OCI-LY7 (cell line): Measurements from ENCODE around the gene ERN1. TPM values are rescaled to one million over a fixed set of nuclear protein-coding genes. Genes with fewer than 3 reads are reported as not detected.

ENCODE experiments used
- BruUV-seq: library from RNA; stranded (reverse); fragments of 400-500 nt; replicated peaks from 2 replicates; lab custom pipeline; 2021; lab: Mats Ljungman, UMichigan
- CTCF ChIA-PET: fragments of 300-600 bp; sonication (Branson Sonifier 250); formaldehyde crosslinking; loops from one replicate; lab custom pipeline; 2022; ENCODE audit warnings: antibody characterized with exemption; ENCODE audit not compliant: unreplicated experiment; lab: Charles Lee
- POLR2A ChIA-PET: fragments of 300-600 bp; sonication (Branson Sonifier 250); formaldehyde crosslinking; loops from one replicate; lab custom pipeline; 2022; ENCODE audit warnings: antibody characterized with exemption; lab: Charles Lee
- DNase-seq: peaks from one replicate; pipeline ENCODE4 v3.0.0-alpha.2; 2015; ENCODE audit warnings: low spot score
- H2AFZ ChIP-seq: fragments of 200-600 bp; sonication (generic), shearing (Covaris generic); 2 replicates; pipeline ENCODE4 v1.6.1; 2014; ENCODE audit warnings: mild to moderate bottlenecking, antibody characterized with exemption, low read length, moderate library complexity
- H3K27ac ChIP-seq: fragments of 200-600 bp; sonication (generic); 2 replicates; pipeline ENCODE4 v1.5.1; 2014; ENCODE audit warnings: mixed run types, low read depth, mild to moderate bottlenecking, moderate library complexity, low read length, inconsistent platforms; ENCODE audit not compliant: poor library complexity, severe bottlenecking
- H3K36me3 ChIP-seq: fragments of 200-600 bp; sonication (generic); 2 replicates; pipeline ENCODE4 v1.6.1; 2014; ENCODE audit warnings: mild to moderate bottlenecking, antibody characterized with exemption, low read length, moderate library complexity, mixed read lengths; ENCODE audit not compliant: insufficient read depth
- H3K4me1 ChIP-seq: fragments of 200-600 bp; sonication (generic); 2 replicates; pipeline ENCODE4 v1.5.1; 2014; ENCODE audit warnings: mild to moderate bottlenecking, low read length; ENCODE audit not compliant: insufficient read depth, poor library complexity, severe bottlenecking
- H3K4me2 ChIP-seq: fragments of 200-600 bp; sonication (generic); 2 replicates; pipeline ENCODE4 v1.6.1; 2014; ENCODE audit warnings: mild to moderate bottlenecking, low read length
- H3K4me3 ChIP-seq: fragments of 200-600 bp; sonication (generic); 2 replicates; pipeline ENCODE4 v1.5.1; 2014; ENCODE audit warnings: mild to moderate bottlenecking, low read depth, low read length; ENCODE audit not compliant: poor library complexity, severe bottlenecking
- H3K79me2 ChIP-seq: fragments of 200-600 bp; sonication (generic); 2 replicates; pipeline ENCODE4 v1.6.1; 2016; ENCODE audit warnings: low read depth, mild to moderate bottlenecking, low read length, moderate library complexity, mixed read lengths; ENCODE audit not compliant: insufficient read depth
- H3K9me2 ChIP-seq: fragments of 200-600 bp; sonication (generic); 2 replicates; pipeline ENCODE4 v1.6.1; 2016; ENCODE audit warnings: mild to moderate bottlenecking, low read length, mixed read lengths; ENCODE audit not compliant: insufficient read depth
- H3K9me3 ChIP-seq: fragments of 200-600 bp; sonication (generic); 2 replicates; pipeline ENCODE4 v1.6.1; 2014; ENCODE audit warnings: mild to moderate bottlenecking, mixed run types, low read length, mixed read lengths
- H4K20me1 ChIP-seq: fragments of 200-600 bp; sonication (generic); 2 replicates; pipeline ENCODE4 v1.6.1; 2014; ENCODE audit warnings: mild to moderate bottlenecking, antibody characterized with exemption, low read length, moderate library complexity, mixed read lengths; ENCODE audit not compliant: insufficient read depth
- CTCF ChIP-seq: fragments of 200-600 bp; sonication (generic); conservative IDR thresholded peaks from 2 replicates; pipeline ENCODE4 v1.5.1; 2014; ENCODE audit warnings: mild to moderate bottlenecking, antibody characterized with exemption, low read length, moderate library complexity, mixed read lengths
- EZH2phosphoT487 ChIP-seq: fragments of 200-600 bp; sonication (generic); IDR thresholded peaks from 2 replicates; pipeline ENCODE4 v1.6.1; 2018; ENCODE audit warnings: low read depth, borderline replicate concordance, mild to moderate bottlenecking, mixed run types, antibody characterized with exemption, low read length, moderate library complexity, mixed read lengths
- intact Hi-C: fragments of 100-400 bp; cut with micrococcal nuclease; formaldehyde crosslinking; loops from one replicate; pipeline ENCODE4 v1.10.0; 2022; ENCODE audit not compliant: unreplicated experiment
- total RNA-seq, 2 experiments: library from RNA; depleted of rRNA in 1 of 2; stranded (reverse); fragments of >200 nt in 1 of 2; shearing (Covaris generic) in 1 of 2; gene quantifications; 2 replicates each; pipeline ENCODE4 v1.2.3, GENCODE V29; 2014 to 2022

ERN1 gene
- total RNA-seq, 2 experiments from 2014 or later = 22.0 to 70.3 TPM

- Histone ChIP-seq H3K4me1 (no peaks in the 10 kb centered on the region), H3K36me3 (peaks cover 16% of the 10 kb centered on the region), H3K9me3 (no peaks in the 10 kb centered on the region), H3K27ac (no peak overlapping the region), H3K79me2 (no peaks in the 10 kb centered on the region), H2AFZ (no peak overlapping the region), H3K9me2 (no peaks in the 10 kb centered on the region), H3K4me3 (no peak overlapping the region), H4K20me1 (no peaks in the 10 kb centered on the region), H3K4me2 (no peak overlapping the region)
- no peak for DNase-seq
- TF ChIP-seq CTCF = no peak
- TF ChIP-seq EZH2phosphoT487 = no peak
- intact Hi-C loops = no loop called here
- BruUV-seq = no TSS peak
- ChIA-PET POLR2A (no interaction called here), CTCF (interaction anchor here (1.1 kb wide), 1 partner anchor 8 kb away, joined by 4 read pairs; no protein-coding TSS in a partner anchor)
These were observed 48.3 kb upstream of the ERN1 start for GRCh38 chr17:64178011-64178825.

- no peak overlapping the region for H3K27ac ChIP-seq
- ChIA-PET CTCF (interaction anchor here (1.1 kb wide), 1 partner anchor 9 kb away, joined by 4 read pairs; no protein-coding TSS in a partner anchor), POLR2A (interaction anchor here (0.6 to 0.9 kb wide), 2 partner anchors 29 to 317 kb away, joined by 3 to 8 read pairs; no protein-coding TSS in a partner anchor)
- no peaks in the 10 kb centered on the region for H3K79me2 ChIP-seq
- intact Hi-C loops = no loop called here
- H3K4me3 ChIP-seq = no peak overlapping the region
- no peak for TF ChIP-seq CTCF
- no peak for TF ChIP-seq EZH2phosphoT487
- no peak overlapping the region for H2AFZ ChIP-seq
- no TSS peak for BruUV-seq
- H3K36me3 ChIP-seq = peaks cover 16% of the 10 kb centered on the region
- H3K4me2 ChIP-seq = no peak overlapping the region
- DNase-seq = no peak
- H4K20me1 ChIP-seq = no peaks in the 10 kb centered on the region
- no peaks in the 10 kb centered on the region for H3K4me1 ChIP-seq
- H3K9me2 ChIP-seq = no peaks in the 10 kb centered on the region
- no peaks in the 10 kb centered on the region for H3K9me3 ChIP-seq
These were observed 47.5 kb upstream of the ERN1 start for GRCh38 chr17:64177311-64178010.
